Fibroblast of pulmonary artery (primary cell): ENCODE data around the gene KRTAP1-5.

Source experiments
- DNase-seq: peaks from one replicate; pipeline ENCODE4 v3.0.0-alpha.2; 2010; ENCODE audit warnings: low read depth
- H3K4me3 ChIP-seq: replicated peaks from 2 replicates; pipeline ENCODE4 v1.5.1; 2011; ENCODE audit warnings: low read depth, mild to moderate bottlenecking, control low read depth, low read length, moderate library complexity
- CTCF ChIP-seq: IDR thresholded peaks from 2 replicates; pipeline ENCODE4 v1.5.1; 2011; ENCODE audit warnings: mild to moderate bottlenecking, control low read depth, low read length, inconsistent platforms; ENCODE audit errors: missing control alignments

KRTAP1-5 gene

GRCh38 chr17:41012326-41013120 lies 14.5 kb downstream of the KRTAP1-5 start:
- DNase-seq: no peak
- no peak overlapping the region for H3K4me3 ChIP-seq
- no peak for TF ChIP-seq CTCF

- H3K4me3 ChIP-seq: no peak overlapping the region
- TF ChIP-seq CTCF: no peak
- no peak for DNase-seq
These were observed 16.6 kb downstream of the KRTAP1-5 start for GRCh38 chr17:41010441-41010840.

GRCh38 chr17:41009936-41010335 lies 17.1 kb downstream of the KRTAP1-5 start:
- no peak for DNase-seq
- H3K4me3 ChIP-seq: no peak overlapping the region
- no peak for TF ChIP-seq CTCF

- TF ChIP-seq CTCF: no peak
These were observed 17.7 kb downstream of the KRTAP1-5 start for GRCh38 chr17:41009301-41009760.

GRCh38 chr17:41008811-41009210 lies 18.2 kb downstream of the KRTAP1-5 start, which contains the start of gene KRTAP3-1:
Gene KRTAP3-1, minus strand, starts transcription at chr17:41009128. Its CDS starts 54 bp downstream, at chr17:41009074.
- no peak for DNase-seq
- H3K4me3 ChIP-seq: no peak within 1 kb of the TSS
- TF ChIP-seq CTCF: no peak

More at GRCh38 chr17:41009301-41009760, 17.7 kb downstream of the KRTAP1-5 start:
- no peak for DNase-seq
- no peak overlapping the region for H3K4me3 ChIP-seq

- no peak for TF ChIP-seq CTCF
- no peak overlapping the region for H3K4me3 ChIP-seq
- DNase-seq: no peak
These were observed 22.6 kb downstream of the KRTAP1-5 start for GRCh38 chr17:41004397-41004796.

- TF ChIP-seq CTCF: no peak
- no peak overlapping the region for H3K4me3 ChIP-seq
- no peak for DNase-seq
These were observed 23.1 kb downstream of the KRTAP1-5 start for GRCh38 chr17:41003926-41004325.
